PC-9 (cell line): ENCODE data around the gene ELP4. TPM values are rescaled to one million over a fixed set of nuclear protein-coding genes. Genes with fewer than 3 reads are reported as not detected.

Experiments used
- BruUV-seq: library from RNA; stranded (reverse); fragments of 400-500 nt; replicated peaks from 2 replicates; lab custom pipeline; 2021; lab: Mats Ljungman, UMichigan
- CTCF ChIA-PET: fragments of 300-600 bp; sonication (Branson Sonifier 250); formaldehyde crosslinking; loops from one replicate; lab custom pipeline; 2022; ENCODE audit warnings: antibody characterized with exemption; lab: Charles Lee
- POLR2A ChIA-PET: fragments of 300-600 bp; sonication (Branson Sonifier 250); formaldehyde crosslinking; loops from one replicate; lab custom pipeline; 2022; ENCODE audit warnings: antibody characterized with exemption; ENCODE audit not compliant: unreplicated experiment; lab: Charles Lee
- DNase-seq, 2 experiments: peaks; one replicate each; pipeline versions ENCODE4 v3.0.0 to v3.0.0-alpha.2; 2015 to 2022; ENCODE audit warnings: mixed read lengths in 1 of 2
- H2AFZ ChIP-seq: fragments of 200-600 bp; sonication (generic); 2 replicates; pipeline ENCODE4 v1.8.1; 2017; ENCODE audit warnings: antibody characterized with exemption
- H3F3A ChIP-seq: fragments of 200-600 bp; sonication (generic); 2 replicates; pipeline ENCODE4 v1.8.1; 2017; ENCODE audit warnings: antibody characterized with exemption, mild to moderate bottlenecking, low read depth; ENCODE audit not compliant: insufficient read depth
- H3K27ac ChIP-seq: fragments of 200-600 bp; sonication (generic); 2 replicates; pipeline ENCODE4 v1.6.1; 2016; ENCODE audit warnings: mixed run types
- H3K27me3 ChIP-seq: fragments of 200-600 bp; sonication (generic); 2 replicates; pipeline ENCODE4 v1.6.1; 2016; ENCODE audit warnings: low read depth, mixed run types; ENCODE audit not compliant: insufficient read depth
- H3K36me3 ChIP-seq: fragments of 200-600 bp; sonication (generic); 2 replicates; pipeline ENCODE4 v1.6.1; 2016; ENCODE audit warnings: low read depth, mixed run types
- H3K4me1 ChIP-seq: fragments of 200-600 bp; sonication (generic); replicated peaks from 2 replicates; pipeline ENCODE4 v1.6.1; 2016; ENCODE audit warnings: mixed run types; ENCODE audit not compliant: insufficient read depth
- H3K4me2 ChIP-seq: fragments of 200-600 bp; sonication (generic); 2 replicates; pipeline ENCODE4 v1.6.1; 2017; ENCODE audit warnings: mixed run types
- H3K4me3 ChIP-seq: fragments of 200-600 bp; sonication (generic); 2 replicates; pipeline ENCODE4 v1.6.1; 2016; ENCODE audit warnings: mixed run types
- H3K79me2 ChIP-seq: fragments of 200-600 bp; sonication (generic); 2 replicates; pipeline ENCODE4 v1.6.1; 2017; ENCODE audit warnings: low read depth, mixed run types
- H3K9me2 ChIP-seq: fragments of 200-600 bp; sonication (generic); 2 replicates; pipeline ENCODE4 v1.8.1; 2017; ENCODE audit warnings: mild to moderate bottlenecking; ENCODE audit not compliant: insufficient read depth
- H3K9me3 ChIP-seq: fragments of 200-600 bp; sonication (generic); 2 replicates; pipeline ENCODE4 v1.8.1; 2016; ENCODE audit warnings: low read depth; ENCODE audit not compliant: insufficient read depth
- H4K20me1 ChIP-seq: fragments of 200-600 bp; sonication (generic); 2 replicates; pipeline ENCODE4 v1.8.1; 2017; ENCODE audit not compliant: insufficient read depth
- EZH2 ChIP-seq: fragments of 200-600 bp; sonication (generic); IDR thresholded peaks from 2 replicates; pipeline ENCODE4 v1.8.0; 2017; ENCODE audit warnings: antibody characterized with exemption, low read depth
- intact Hi-C: fragments of 100-400 bp; cut with micrococcal nuclease; formaldehyde crosslinking; loops from one replicate; pipeline ENCODE4 v1.10.0; 2022; ENCODE audit not compliant: unreplicated experiment
- total RNA-seq: library from RNA; stranded (reverse); gene quantifications from 2 replicates; pipeline ENCODE4 v1.2.3, GENCODE V29; 2021
- TF ChIP-seq, protein P1 (sequence below): fragments of 200-600 bp; sonication (generic); conservative IDR thresholded peaks from 2 replicates; pipeline ENCODE4 v1.6.1; 2017; ENCODE audit warnings: mixed run types, antibody characterized with exemption, mild to moderate bottlenecking, moderate library complexity

The ELP4 gene
- total RNA-seq, 1 experiment from 2014 or later: 20.5 TPM

DNA sequence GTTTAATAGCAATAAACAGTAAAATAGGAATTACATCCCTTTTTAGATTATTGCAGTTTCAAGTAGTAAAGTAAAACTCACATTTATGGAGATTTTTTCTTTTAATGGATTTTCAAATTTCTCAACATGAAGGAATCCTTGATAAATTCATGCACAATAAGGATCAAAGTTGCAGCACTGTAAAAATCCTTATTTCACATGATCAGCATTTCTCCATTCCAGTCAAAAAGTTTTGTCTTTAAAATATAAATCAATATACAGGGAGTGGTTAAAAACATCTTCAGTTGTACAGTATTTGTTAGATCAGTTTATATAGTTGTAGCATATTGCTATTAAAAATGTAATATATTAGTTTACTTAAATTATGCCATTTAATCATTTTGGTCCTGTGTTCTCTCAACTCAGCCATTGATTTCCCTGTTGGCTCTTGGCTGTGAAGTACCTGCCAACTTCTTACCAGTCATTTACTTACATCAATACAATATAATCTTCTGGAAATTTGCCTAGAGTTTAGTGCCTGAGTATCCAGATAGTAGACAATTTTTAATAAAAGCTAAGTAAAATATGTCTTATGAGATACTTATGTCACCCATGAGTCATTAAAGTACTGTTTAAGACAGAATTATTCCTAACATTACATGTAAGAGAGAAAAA lies 12.1 kb downstream of the ELP4 start:
- Histone ChIP-seq H4K20me1 (no peaks in the 10 kb centered on the region), H3K27me3 (no peaks in the 10 kb centered on the region), H3K4me3 (no peak overlapping the region), H2AFZ (no peak overlapping the region), H3F3A (no peaks in the 10 kb centered on the region), H3K27ac (no peak overlapping the region), H3K9me2 (no peaks in the 10 kb centered on the region), H3K4me2 (no peak overlapping the region), H3K79me2 (no peaks in the 10 kb centered on the region), H3K4me1 (no peaks in the 10 kb centered on the region), H3K36me3 (no peaks in the 10 kb centered on the region), H3K9me3 (no peaks in the 10 kb centered on the region)
- ChIA-PET POLR2A (no interaction called here), CTCF (no interaction called here)
- no peak for DNase-seq
- intact Hi-C loops: no loop called here
- BruUV-seq: no TSS peak
- TF ChIP-seq EZH2: no peak

DNA sequence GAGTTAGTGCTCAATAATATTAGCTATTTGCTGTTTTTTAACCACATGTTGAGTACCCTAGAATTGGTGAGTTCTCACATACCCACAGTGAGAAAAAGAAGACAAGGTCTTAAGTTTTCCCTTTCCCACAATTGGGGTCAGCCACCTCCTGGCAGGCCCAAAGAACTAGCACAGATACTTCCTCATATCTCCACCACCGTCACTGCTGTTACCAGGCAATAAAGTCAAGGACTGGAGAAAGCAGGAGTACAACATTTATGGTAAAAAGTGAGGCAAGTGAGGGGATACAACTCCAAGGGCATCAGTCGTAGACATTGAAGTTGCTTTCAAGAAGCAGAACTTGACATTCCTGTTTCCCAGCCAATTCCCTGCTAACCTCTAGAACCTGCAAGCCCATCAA lies 19.6 kb downstream of the ELP4 start:
- no TSS peak for BruUV-seq
- Histone ChIP-seq H3F3A (no peaks in the 10 kb centered on the region), H3K9me2 (no peaks in the 10 kb centered on the region), H3K9me3 (no peaks in the 10 kb centered on the region), H4K20me1 (no peaks in the 10 kb centered on the region), H3K4me2 (no peak overlapping the region), H2AFZ (no peak overlapping the region), H3K4me1 (no peaks in the 10 kb centered on the region), H3K27me3 (no peaks in the 10 kb centered on the region), H3K79me2 (no peaks in the 10 kb centered on the region), H3K27ac (no peak overlapping the region), H3K4me3 (no peak overlapping the region), H3K36me3 (no peaks in the 10 kb centered on the region)
- DNase-seq: no peak
- TF ChIP-seq, protein P1, sequence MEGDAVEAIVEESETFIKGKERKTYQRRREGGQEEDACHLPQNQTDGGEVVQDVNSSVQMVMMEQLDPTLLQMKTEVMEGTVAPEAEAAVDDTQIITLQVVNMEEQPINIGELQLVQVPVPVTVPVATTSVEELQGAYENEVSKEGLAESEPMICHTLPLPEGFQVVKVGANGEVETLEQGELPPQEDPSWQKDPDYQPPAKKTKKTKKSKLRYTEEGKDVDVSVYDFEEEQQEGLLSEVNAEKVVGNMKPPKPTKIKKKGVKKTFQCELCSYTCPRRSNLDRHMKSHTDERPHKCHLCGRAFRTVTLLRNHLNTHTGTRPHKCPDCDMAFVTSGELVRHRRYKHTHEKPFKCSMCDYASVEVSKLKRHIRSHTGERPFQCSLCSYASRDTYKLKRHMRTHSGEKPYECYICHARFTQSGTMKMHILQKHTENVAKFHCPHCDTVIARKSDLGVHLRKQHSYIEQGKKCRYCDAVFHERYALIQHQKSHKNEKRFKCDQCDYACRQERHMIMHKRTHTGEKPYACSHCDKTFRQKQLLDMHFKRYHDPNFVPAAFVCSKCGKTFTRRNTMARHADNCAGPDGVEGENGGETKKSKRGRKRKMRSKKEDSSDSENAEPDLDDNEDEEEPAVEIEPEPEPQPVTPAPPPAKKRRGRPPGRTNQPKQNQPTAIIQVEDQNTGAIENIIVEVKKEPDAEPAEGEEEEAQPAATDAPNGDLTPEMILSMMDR: no peak
- no peak for TF ChIP-seq EZH2
- ChIA-PET POLR2A (no interaction called here), CTCF (no interaction called here)
- intact Hi-C loops: no loop called here

DNA sequence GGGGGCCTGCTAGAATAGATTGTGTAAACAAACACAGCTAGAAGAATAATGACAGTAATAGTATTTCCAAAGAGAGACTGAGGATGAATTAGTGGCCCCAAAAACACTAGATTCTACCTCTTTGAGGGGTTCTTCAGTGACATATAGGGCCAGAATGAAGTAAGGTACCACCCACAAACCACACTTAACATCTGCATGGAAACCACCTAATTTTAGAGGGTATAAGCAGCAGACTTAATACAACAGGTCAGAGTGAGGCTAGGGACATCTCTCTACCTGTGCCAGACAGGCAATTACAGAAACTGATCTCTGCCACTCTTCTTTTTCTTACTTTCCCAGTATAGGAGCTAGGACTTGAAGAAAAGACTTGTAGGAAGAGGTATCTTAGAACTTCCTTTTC lies 20.1 kb downstream of the ELP4 start:
- no peak overlapping the region for H3K4me3 ChIP-seq
- ChIA-PET CTCF (no interaction called here), POLR2A (no interaction called here)
- no peaks in the 10 kb centered on the region for H3K9me2 ChIP-seq
- BruUV-seq: no TSS peak
- no peak overlapping the region for H3K4me2 ChIP-seq
- no peaks in the 10 kb centered on the region for H3K79me2 ChIP-seq
- no peaks in the 10 kb centered on the region for H3K27me3 ChIP-seq
- no peaks in the 10 kb centered on the region for H3K9me3 ChIP-seq
- DNase-seq: no peak
- no peak overlapping the region for H3K27ac ChIP-seq
- no peaks in the 10 kb centered on the region for H3K36me3 ChIP-seq
- H3K4me1 ChIP-seq: no peaks in the 10 kb centered on the region
- no peaks in the 10 kb centered on the region for H4K20me1 ChIP-seq
- no peak overlapping the region for H2AFZ ChIP-seq
- no peak for TF ChIP-seq EZH2
- TF ChIP-seq, protein P1: no peak
- intact Hi-C loops: no loop called here
- no peaks in the 10 kb centered on the region for H3F3A ChIP-seq

DNA sequence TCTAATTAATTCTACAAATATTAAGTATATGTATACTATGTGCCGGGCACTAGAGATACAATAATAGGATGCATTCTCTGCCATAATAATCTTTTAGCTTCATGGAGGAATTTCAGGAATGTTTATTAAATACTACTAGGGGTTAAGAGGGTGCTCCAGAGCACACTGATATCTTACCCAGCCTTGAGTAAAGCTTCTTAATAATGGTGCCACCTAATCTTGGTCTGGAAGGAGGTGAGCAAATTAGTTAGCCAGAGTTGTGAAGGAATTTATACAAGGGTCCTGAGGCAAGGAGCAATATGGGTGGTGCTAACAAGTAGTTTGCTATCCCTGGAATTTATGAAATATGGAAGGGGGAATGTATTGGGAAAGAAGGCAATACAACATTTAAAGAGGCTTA lies 21.7 kb downstream of the ELP4 start:
- Histone ChIP-seq H3K36me3 (no peaks in the 10 kb centered on the region), H3K27ac (no peak overlapping the region), H3K4me2 (no peak overlapping the region), H3F3A (no peaks in the 10 kb centered on the region), H3K4me1 (no peaks in the 10 kb centered on the region), H3K9me3 (no peaks in the 10 kb centered on the region), H2AFZ (no peak overlapping the region), H3K9me2 (no peaks in the 10 kb centered on the region), H3K27me3 (no peaks in the 10 kb centered on the region), H3K4me3 (no peak overlapping the region), H4K20me1 (no peaks in the 10 kb centered on the region), H3K79me2 (no peaks in the 10 kb centered on the region)
- BruUV-seq: no TSS peak
- DNase-seq: no peak
- ChIA-PET POLR2A (no interaction called here), CTCF (no interaction called here)
- intact Hi-C loops: no loop called here
- no peak for TF ChIP-seq EZH2
- TF ChIP-seq, protein P1: no peak
